Mucosa of descending colon (tissue), 3 donors: Measurements from ENCODE around the gene TM9SF1. TPM values are rescaled to one million over a fixed set of nuclear protein-coding genes. Genes with fewer than 3 reads are reported as not detected.

Source experiments
- ATAC-seq: fragments of 200-7000 bp; cut with Tn5 transposase; one replicate; pipeline ENCODE4 v1.9.1; 2020; ENCODE audit warnings: mild to moderate bottlenecking, moderate library complexity
- DNase-seq, 3 donors: peaks; one replicate each; pipeline ENCODE4 v3.0.0-alpha.2; 2020
- H3K36me3 ChIP-seq: fragments of 200-600 bp; one replicate; pipeline ENCODE4 v1.8.0; 2021; ENCODE audit warnings: low read depth, mild to moderate bottlenecking
- H3K4me1 ChIP-seq: fragments of 200-600 bp; one replicate; pipeline ENCODE4 v1.8.0; 2021; ENCODE audit warnings: low read depth, mild to moderate bottlenecking
- H3K4me3 ChIP-seq: fragments of 200-600 bp; one replicate; pipeline ENCODE4 v1.8.0; 2021; ENCODE audit warnings: mild to moderate bottlenecking
- H3K9me3 ChIP-seq: fragments of 200-600 bp; one replicate; pipeline ENCODE4 v1.8.0; 2021; ENCODE audit warnings: mild to moderate bottlenecking
- intact Hi-C, 2 donors: fragments of 100-400 bp; cut with DNase I in 1 of 2; cut with micrococcal nuclease in 1 of 2; formaldehyde crosslinking; loops; one replicate each; pipeline versions ENCODE4 v1.11.0 to v1.11.1; 2022; cut with DNase I, micrococcal nuclease
- total RNA-seq, 3 donors: library from RNA; stranded (reverse); fragmentation: NEBNext Ultra II Directional in 2 of 3; extraction: Animal tissue kit (Norgen Biotek cat#: 25700) in 2 of 3; gene quantifications; one replicate each; pipeline versions ENCODE4 v1.2.1 to v1.2.4, GENCODE V29; 2021 to 2023
- TF ChIP-seq, protein P1 (sequence below): fragments of 200-600 bp; IDR thresholded peaks from one replicate; pipeline ENCODE4 v1.8.0; 2022; ENCODE audit warnings: antibody characterized with exemption, mild to moderate bottlenecking
- donor health status: DM: no; HTN: no; CAD: no; lungs with moderate emphysema.
- donor health status: DM: no; HTN: no; CAD: no.
- donor health status: DM: no; HTN: yes; CAD: no.

The TM9SF1 gene
- total RNA-seq, 3 donors from 2014 or later: 41.7 to 49.1 (median 47.1) TPM

GRCh38 chr14:24178399-24179178, 16.7 kb downstream of the TM9SF1 start:
- Histone ChIP-seq H3K4me3 (no peak overlapping the region), H3K4me1 (no peaks in the 10 kb centered on the region), H3K9me3 (no peaks in the 10 kb centered on the region), H3K36me3 (no peaks in the 10 kb centered on the region)
- DNase-seq (no peak), ATAC-seq (no peak)
- intact Hi-C loops: no loop called here
- TF ChIP-seq, protein P1, sequence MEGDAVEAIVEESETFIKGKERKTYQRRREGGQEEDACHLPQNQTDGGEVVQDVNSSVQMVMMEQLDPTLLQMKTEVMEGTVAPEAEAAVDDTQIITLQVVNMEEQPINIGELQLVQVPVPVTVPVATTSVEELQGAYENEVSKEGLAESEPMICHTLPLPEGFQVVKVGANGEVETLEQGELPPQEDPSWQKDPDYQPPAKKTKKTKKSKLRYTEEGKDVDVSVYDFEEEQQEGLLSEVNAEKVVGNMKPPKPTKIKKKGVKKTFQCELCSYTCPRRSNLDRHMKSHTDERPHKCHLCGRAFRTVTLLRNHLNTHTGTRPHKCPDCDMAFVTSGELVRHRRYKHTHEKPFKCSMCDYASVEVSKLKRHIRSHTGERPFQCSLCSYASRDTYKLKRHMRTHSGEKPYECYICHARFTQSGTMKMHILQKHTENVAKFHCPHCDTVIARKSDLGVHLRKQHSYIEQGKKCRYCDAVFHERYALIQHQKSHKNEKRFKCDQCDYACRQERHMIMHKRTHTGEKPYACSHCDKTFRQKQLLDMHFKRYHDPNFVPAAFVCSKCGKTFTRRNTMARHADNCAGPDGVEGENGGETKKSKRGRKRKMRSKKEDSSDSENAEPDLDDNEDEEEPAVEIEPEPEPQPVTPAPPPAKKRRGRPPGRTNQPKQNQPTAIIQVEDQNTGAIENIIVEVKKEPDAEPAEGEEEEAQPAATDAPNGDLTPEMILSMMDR: no peak

DNA sequence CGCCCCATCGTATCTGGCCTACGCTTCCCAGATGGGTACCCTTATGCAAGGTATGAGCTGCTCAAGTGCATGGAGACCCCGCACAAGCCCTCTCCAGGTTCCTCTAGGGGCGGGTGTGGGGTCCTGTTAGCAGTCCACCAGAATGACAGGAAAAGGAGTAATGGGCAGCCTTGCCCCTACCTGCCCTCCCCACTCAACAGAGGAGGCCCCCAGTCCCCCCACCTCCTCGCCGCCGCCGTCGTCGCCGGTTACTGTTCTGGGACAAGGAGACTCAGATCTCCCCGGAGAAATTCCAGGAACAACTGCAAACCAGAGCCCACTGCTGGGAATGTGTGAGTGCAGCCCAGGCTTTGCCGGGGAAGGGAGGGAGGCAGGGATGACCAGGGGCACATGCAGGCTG, 17.4 kb downstream of the TM9SF1 start:
- no peaks in the 10 kb centered on the region for H3K36me3 ChIP-seq
- no peaks in the 10 kb centered on the region for H3K4me1 ChIP-seq
- ATAC-seq (no peak), DNase-seq (no peak)
- TF ChIP-seq, protein P1: no peak
- no peaks in the 10 kb centered on the region for H3K9me3 ChIP-seq
- intact Hi-C loops: no loop called here
- H3K4me3 ChIP-seq: no peak overlapping the region

- Histone ChIP-seq H3K4me1 (no peaks in the 10 kb centered on the region), H3K36me3 (no peaks in the 10 kb centered on the region), H3K4me3 (no peak overlapping the region), H3K9me3 (no peaks in the 10 kb centered on the region)
- intact Hi-C loops: no loop called here
- TF ChIP-seq, protein P1: no peak
- ATAC-seq: no peak
- no peak for DNase-seq
These were observed 18.0 kb downstream of the TM9SF1 start for GRCh38 chr14:24177041-24177825.

GRCh38 chr14:24176599-24176998, 18.6 kb downstream of the TM9SF1 start:
- intact Hi-C loops: no loop called here
- no peaks in the 10 kb centered on the region for H3K36me3 ChIP-seq
- no peaks in the 10 kb centered on the region for H3K9me3 ChIP-seq
- no peaks in the 10 kb centered on the region for H3K4me1 ChIP-seq
- TF ChIP-seq, protein P1: no peak
- ATAC-seq (no peak), DNase-seq (no peak)
- no peak overlapping the region for H3K4me3 ChIP-seq

DNA sequence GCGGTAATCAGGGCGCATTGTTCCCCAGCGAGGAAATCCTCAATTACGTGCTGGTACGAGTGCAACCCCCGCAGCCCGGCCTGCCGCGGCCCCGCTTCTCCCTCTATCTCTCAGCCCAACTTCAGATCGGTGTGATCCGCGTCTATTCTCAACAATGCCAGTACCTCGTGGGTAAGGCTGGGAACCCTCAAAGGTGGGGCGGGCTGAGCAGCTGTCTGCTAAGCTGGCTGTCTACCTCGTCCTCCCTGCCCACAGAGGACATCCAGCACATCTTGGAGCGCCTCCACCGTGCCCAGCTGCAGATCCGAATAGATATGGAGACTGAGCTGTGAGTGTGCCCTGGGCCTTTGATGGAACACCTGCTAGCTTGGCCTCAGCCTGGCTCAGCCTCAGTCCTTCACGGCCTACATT, 22.4 kb downstream of the TM9SF1 start:
- intact Hi-C loops: no loop called here
- no peaks in the 10 kb centered on the region for H3K4me1 ChIP-seq
- DNase-seq (no peak), ATAC-seq (no peak)
- H3K9me3 ChIP-seq: no peaks in the 10 kb centered on the region
- TF ChIP-seq, protein P1: no peak
- H3K36me3 ChIP-seq: no peaks in the 10 kb centered on the region
- no peak overlapping the region for H3K4me3 ChIP-seq
